Small intestine (tissue), 16 donors: ENCODE measurements around the gene DOCK6. TPM values are rescaled to one million over a fixed set of nuclear protein-coding genes. Genes with fewer than 3 reads are reported as not detected.

ENCODE experiments used
- DNase-seq, 2 donors: peaks; one replicate each; pipeline versions ENCODE4 v3.0.0 to v3.0.0-alpha.2; 2013
- FAIRE-seq: peaks from 2 replicates; lab custom pipeline; 2012; peaks lifted over from hg19 to GRCh38; lab: Jason Lieb, UNC
- H3K27ac ChIP-seq, 3 donors: one replicate each; pipeline ENCODE4 v1.5.1; 2013; ENCODE audit warnings: low read length in 2 of 3, mild to moderate bottlenecking in 2 of 3, control low read depth in 1 of 3, inconsistent platforms in 1 of 3, low read depth in 1 of 3, moderate library complexity in 1 of 3
- H3K27me3 ChIP-seq, 3 donors: one replicate each; pipeline ENCODE4 v1.6.1; 2013; ENCODE audit warnings: low read length in 3 of 3, inconsistent platforms in 1 of 3; ENCODE audit not compliant: control insufficient read depth in 3 of 3, insufficient read depth in 3 of 3
- H3K36me3 ChIP-seq, 3 donors: one replicate each; pipeline ENCODE4 v1.6.1; 2013; ENCODE audit warnings: low read length in 3 of 3, inconsistent platforms in 1 of 3, low read depth in 1 of 3, mild to moderate bottlenecking in 1 of 3, moderate library complexity in 1 of 3; ENCODE audit not compliant: control insufficient read depth in 3 of 3, insufficient read depth in 2 of 3
- H3K4me1 ChIP-seq, 3 donors: one replicate each; pipeline ENCODE4 v1.6.1; 2013; ENCODE audit warnings: low read length in 2 of 3, inconsistent platforms in 1 of 3, low read depth in 1 of 3, mild to moderate bottlenecking in 1 of 3, moderate library complexity in 1 of 3; ENCODE audit not compliant: control insufficient read depth in 3 of 3, insufficient read depth in 2 of 3
- H3K4me3 ChIP-seq, 3 donors: one replicate each; pipeline ENCODE4 v1.5.1; 2013; ENCODE audit warnings: low read length in 3 of 3, control low read depth in 1 of 3, inconsistent platforms in 1 of 3, low read depth in 1 of 3, mild to moderate bottlenecking in 1 of 3, moderate library complexity in 1 of 3
- H3K9me3 ChIP-seq, 2 donors: one replicate each; pipeline ENCODE4 v1.6.1; 2013; ENCODE audit warnings: low read depth in 1 of 2, low read length in 1 of 2; ENCODE audit not compliant: control insufficient read depth in 2 of 2, insufficient read depth in 1 of 2
- WGBS, 3 donors: extraction: QIAGEN DNeasy Blood & Tissue Kit; methylation state at CpG; one replicate each; pipeline ENCODE4 v1.1.7; 2013; 5-methylcytosine and 5-hydroxymethylcytosine counted together
- long read RNA-seq, 10 donors: transcript quantifications; one replicate each; lab custom pipeline, GENCODE V29; 2026
- polyA plus RNA-seq, 4 donors: library from polyadenylated mRNA; stranded (reverse) in 3 of 4; unstranded in 1 of 4; fragments of 200-250 nt in 3 of 4; fragments of 120-200 nt in 1 of 4; gene quantifications; one replicate each; pipeline versions ENCODE4 v1.2.1 to v1.2.3, GENCODE V29; 2013
- donor health status: healthy with polysubstance abuse.
- donor health status: control.
- donor health status: control.
- donor health status: Bipolar disorder and iron deficiency.
- donor health status: healthy.

Gene DOCK6, protein sequence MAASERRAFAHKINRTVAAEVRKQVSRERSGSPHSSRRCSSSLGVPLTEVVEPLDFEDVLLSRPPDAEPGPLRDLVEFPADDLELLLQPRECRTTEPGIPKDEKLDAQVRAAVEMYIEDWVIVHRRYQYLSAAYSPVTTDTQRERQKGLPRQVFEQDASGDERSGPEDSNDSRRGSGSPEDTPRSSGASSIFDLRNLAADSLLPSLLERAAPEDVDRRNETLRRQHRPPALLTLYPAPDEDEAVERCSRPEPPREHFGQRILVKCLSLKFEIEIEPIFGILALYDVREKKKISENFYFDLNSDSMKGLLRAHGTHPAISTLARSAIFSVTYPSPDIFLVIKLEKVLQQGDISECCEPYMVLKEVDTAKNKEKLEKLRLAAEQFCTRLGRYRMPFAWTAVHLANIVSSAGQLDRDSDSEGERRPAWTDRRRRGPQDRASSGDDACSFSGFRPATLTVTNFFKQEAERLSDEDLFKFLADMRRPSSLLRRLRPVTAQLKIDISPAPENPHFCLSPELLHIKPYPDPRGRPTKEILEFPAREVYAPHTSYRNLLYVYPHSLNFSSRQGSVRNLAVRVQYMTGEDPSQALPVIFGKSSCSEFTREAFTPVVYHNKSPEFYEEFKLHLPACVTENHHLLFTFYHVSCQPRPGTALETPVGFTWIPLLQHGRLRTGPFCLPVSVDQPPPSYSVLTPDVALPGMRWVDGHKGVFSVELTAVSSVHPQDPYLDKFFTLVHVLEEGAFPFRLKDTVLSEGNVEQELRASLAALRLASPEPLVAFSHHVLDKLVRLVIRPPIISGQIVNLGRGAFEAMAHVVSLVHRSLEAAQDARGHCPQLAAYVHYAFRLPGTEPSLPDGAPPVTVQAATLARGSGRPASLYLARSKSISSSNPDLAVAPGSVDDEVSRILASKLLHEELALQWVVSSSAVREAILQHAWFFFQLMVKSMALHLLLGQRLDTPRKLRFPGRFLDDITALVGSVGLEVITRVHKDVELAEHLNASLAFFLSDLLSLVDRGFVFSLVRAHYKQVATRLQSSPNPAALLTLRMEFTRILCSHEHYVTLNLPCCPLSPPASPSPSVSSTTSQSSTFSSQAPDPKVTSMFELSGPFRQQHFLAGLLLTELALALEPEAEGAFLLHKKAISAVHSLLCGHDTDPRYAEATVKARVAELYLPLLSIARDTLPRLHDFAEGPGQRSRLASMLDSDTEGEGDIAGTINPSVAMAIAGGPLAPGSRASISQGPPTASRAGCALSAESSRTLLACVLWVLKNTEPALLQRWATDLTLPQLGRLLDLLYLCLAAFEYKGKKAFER (N-terminal part only)
- 10 to 100 TPM; 44.4 to 68.0 (median 51.0) TPM for polyA plus RNA-seq
- long read RNA-seq, donor 1 = 0 reads
- long read RNA-seq, donor 2 = 0 reads
- long read RNA-seq, donor 3, partial matches to known transcripts = 0 of 1 reads
- long read RNA-seq, donor 3, other reads (novel, unspliced or antisense) = 0 of 1 reads
- long read RNA-seq, donor 4 = 0 reads
- long read RNA-seq, donor 5 = 0 reads
- long read RNA-seq, donor 6 = 0 reads
- long read RNA-seq, donor 7, partial matches to known transcripts = 0 of 8 reads
- long read RNA-seq, donor 7, other reads (novel, unspliced or antisense) = 6 of 8 reads
- long read RNA-seq, donor 8 = 0 reads
- long read RNA-seq, donor 9 = 0 reads
- long read RNA-seq, donor 10, partial matches to known transcripts = 6 of 7 reads
- long read RNA-seq, donor 10, other reads (novel, unspliced or antisense) = 0 of 7 reads

DNA sequence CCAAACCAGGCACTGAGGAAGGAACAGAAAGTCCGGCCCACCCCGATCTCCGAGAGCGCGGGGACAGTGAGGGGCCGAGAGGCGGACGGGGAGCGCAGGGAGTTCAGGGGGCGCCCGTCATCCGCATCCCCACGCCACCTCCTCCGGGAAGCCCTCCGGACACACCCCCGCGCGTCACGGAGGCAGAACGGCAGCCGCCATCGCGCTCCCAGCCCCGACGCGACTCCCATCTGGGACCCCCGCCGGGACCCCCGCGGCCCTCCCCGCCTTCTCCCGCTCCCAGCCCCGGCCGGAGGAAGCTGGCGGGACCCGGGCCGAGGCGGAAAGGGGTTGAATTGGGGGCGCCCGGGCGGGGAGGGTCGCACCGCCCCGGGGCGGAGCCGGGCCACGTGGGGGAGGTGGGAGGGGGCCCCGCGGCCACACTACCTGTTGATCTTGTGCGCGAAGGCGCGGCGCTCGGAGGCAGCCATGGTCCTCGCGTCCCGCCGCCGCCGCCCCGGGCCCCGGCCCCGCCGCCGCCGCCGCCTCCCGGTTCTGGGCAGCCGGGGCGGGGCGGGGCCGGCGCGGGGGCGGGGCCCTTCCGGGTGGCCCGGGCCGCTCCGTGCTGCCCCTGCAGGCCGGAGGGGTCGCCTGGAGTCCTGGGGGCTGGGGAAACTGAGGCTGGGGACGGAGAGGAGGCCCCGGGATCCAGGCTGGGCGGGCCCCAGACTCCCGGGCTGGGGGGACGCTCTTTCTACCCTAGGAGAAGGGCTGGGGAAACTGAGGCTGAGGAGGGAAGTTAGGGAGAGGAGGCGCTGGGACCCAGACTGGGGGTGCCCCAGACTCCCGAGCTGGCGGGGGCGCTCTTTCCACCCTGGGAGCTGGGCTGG, at the start of gene DOCK6:
DOCK6 (minus strand) TSS at position 554 of the 869 bp plus-strand sequence; CDS start at position 470, 84 bp downstream.
- FAIRE-seq (no peak), DNase-seq (peak; percentile 41 to 59)
- Histone ChIP-seq H3K4me3 (peak within 1 kb of the TSS; percentile 82 to 88 (median 85)), H3K4me1 (peaks cover 5 to 39% (median 10%) of the 10 kb centered on the region in 3 donors), H3K27me3 (no peaks in the 10 kb centered on the region), H3K36me3 (no peaks in the 10 kb centered on the region), H3K9me3 (no peaks in the 10 kb centered on the region), H3K27ac (peak within 1 kb of the TSS; percentile 70 to 84 (median 76))
- 1 to 4% (median 1%) methylated on average over 30 to 91 of the region's 91 CpGs for WGBS, 3 donors

- 70 to 84% (median 73%) methylated on average over 9 of the region's 9 CpGs for WGBS, 3 donors
- Histone ChIP-seq H3K27me3 (no peaks in the 10 kb centered on the region), H3K9me3 (no peaks in the 10 kb centered on the region), H3K27ac (no peak overlapping the region), H3K4me3 (no peak overlapping the region), H3K4me1 (no peaks in the 10 kb centered on the region), H3K36me3 (no peaks in the 10 kb centered on the region)
- FAIRE-seq (no peak), DNase-seq (no peak)
These were observed 44.0 kb upstream of the DOCK6 start for GRCh38 chr19:11306337-11306736.

DNA sequence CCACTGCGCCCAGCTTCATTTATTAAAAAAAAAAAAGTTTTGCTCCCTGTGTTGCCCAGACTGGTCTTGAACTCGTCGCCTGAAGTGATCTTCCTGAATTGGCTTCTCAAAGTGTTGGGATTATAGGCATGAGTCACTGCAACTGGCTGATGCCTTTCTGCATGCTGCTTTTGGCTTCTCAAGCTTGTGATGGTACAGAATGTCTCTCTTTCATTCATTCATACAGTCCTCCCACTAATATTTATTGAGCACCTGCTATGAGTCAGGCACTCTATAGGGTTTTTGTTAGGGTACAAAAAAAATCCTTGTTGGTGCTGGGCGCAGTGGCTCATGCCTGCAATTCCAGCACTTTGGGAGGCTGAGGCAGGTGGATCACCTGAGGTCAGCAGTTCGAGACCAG, 42.6 kb upstream of the DOCK6 start:
- H3K4me1 ChIP-seq = no peaks in the 10 kb centered on the region
- DNase-seq (no peak), FAIRE-seq (no peak)
- WGBS, 3 donors = 88 to 95% (median 89%) methylated on average over 5 of the region's 5 CpGs
- H3K27me3 ChIP-seq = no peaks in the 10 kb centered on the region
- no peak overlapping the region for H3K27ac ChIP-seq
- peaks cover 0 to 4% of the 10 kb centered on the region in 2 donors for H3K9me3 ChIP-seq
- H3K4me3 ChIP-seq = no peak overlapping the region
- H3K36me3 ChIP-seq = no peaks in the 10 kb centered on the region

DNA sequence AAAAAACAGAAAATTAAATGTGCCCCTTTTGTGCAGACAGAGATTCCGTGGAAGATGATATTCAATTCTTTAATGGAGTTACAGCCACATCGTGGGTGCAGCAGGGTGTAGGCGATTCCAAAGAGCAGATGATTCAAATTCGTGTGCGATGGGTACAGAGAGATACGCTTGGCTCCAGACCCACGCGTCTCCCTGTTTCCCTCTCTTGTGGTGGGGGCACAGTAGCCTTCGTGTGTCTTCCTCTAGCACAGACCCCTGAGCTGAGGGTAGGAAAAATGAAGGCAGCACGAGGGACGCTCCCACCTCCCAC, 38.4 kb upstream of the DOCK6 start:
- no peak for DNase-seq
- H3K4me1 ChIP-seq = no peaks in the 10 kb centered on the region
- 85 to 88% (median 86%) methylated on average over 11 of the region's 11 CpGs for WGBS, 3 donors
- no peaks in the 10 kb centered on the region for H3K36me3 ChIP-seq
- H3K27me3 ChIP-seq = no peaks in the 10 kb centered on the region
- H3K4me3 ChIP-seq = no peak overlapping the region
- H3K9me3 ChIP-seq = peaks cover 0 to 4% of the 10 kb centered on the region in 2 donors
- no peak overlapping the region for H3K27ac ChIP-seq
- FAIRE-seq = no peak

DNA sequence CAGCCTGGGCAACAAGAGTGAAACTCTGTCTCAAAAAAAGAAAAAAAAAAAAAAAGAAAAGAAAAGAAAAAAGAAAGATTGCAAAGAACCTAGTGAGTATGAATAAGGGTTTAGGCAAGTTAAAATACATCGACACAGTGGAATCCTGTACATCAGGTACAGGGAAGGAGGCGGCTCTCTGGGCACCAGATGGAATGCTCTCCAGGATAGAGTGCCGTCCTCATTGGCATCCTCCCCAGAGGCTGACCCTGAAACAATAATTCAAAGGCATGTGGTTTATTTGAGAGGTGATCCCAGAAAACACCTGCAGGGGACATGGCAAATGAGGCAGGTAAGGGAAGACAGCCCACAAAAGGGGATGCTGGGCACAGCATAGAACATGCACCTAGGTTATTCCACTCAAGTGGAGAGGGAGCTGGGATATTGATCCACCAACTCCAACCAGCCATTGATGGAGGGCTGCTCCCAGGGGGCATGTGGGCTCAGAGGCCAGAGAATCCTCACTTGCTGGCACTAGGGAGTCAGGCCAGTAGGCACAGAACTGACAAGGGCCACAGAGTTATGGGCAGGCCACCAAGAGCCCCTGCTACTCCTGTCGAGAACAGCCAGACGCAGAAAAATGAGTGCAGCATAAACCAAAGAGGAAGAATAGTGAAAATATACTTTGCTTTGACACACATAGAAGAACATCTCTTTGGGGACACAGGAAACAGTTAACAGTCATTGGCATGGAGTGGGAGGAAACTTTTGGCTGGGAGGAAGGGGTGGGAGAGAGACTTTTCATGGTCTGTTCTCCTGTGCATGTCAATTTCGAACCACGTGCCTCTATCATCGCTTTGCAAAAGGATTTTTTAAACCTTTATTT, 37.9 kb upstream of the DOCK6 start:
- FAIRE-seq (no peak), DNase-seq (no peak)
- Histone ChIP-seq H3K9me3 (peaks cover 0 to 4% of the 10 kb centered on the region in 2 donors), H3K36me3 (no peaks in the 10 kb centered on the region), H3K27ac (no peak overlapping the region), H3K4me3 (no peak overlapping the region), H3K27me3 (no peaks in the 10 kb centered on the region), H3K4me1 (no peaks in the 10 kb centered on the region)
- WGBS, 3 donors = 81 to 85% (median 82%) methylated on average over 8 of the region's 8 CpGs

DNA sequence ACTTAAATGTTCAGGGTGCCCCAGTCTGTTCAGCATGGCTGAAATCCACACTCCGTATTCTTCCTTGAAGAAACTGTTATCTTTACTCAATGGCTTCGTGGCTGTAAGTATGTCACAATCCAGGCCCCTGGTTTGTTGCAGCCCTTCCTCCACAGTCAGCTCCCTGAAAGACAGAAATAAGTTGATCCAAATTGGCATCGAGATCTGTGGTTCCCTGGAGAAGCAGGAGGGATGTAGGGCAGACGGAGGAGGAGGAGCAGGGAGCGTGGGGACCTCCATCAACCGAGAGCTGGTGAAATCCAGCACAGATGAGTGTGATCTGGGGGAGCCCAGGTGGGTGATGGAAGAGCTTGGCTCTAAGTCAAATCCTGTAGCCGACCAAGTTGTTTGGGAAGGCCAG, 33.9 kb upstream of the DOCK6 start:
- no peaks in the 10 kb centered on the region for H3K27me3 ChIP-seq
- no peaks in the 10 kb centered on the region for H3K36me3 ChIP-seq
- no peak for DNase-seq
- H3K4me1 ChIP-seq = peaks cover 0 to 5% (median 0%) of the 10 kb centered on the region in 3 donors
- no peak overlapping the region for H3K4me3 ChIP-seq
- H3K27ac ChIP-seq = no peak overlapping the region
- FAIRE-seq = no peak
- H3K9me3 ChIP-seq = peaks cover 0 to 4% of the 10 kb centered on the region in 2 donors
- 33 to 54% (median 42%) methylated on average over 7 of the region's 7 CpGs for WGBS, 3 donors
